NCI-H2196 treated with DMSO at 0.1 percent for 48 hours (cell line): ENCODE data around the gene PDAP1.
A peak's percentile ranks its signal among the peaks of the same experiment; 100 is the strongest.
"Not testable (repeated sequence)": the region's sequence is repeated elsewhere in the genome, so short reads cannot be mapped to it uniquely, and the experiment has no call there.

Source experiments
- DNase-seq: peaks from one replicate; lab custom pipeline; 2025; ENCODE audit not compliant: unreplicated experiment; lab: John Stamatoyannopoulos, UW

PDAP1 gene

DNA sequence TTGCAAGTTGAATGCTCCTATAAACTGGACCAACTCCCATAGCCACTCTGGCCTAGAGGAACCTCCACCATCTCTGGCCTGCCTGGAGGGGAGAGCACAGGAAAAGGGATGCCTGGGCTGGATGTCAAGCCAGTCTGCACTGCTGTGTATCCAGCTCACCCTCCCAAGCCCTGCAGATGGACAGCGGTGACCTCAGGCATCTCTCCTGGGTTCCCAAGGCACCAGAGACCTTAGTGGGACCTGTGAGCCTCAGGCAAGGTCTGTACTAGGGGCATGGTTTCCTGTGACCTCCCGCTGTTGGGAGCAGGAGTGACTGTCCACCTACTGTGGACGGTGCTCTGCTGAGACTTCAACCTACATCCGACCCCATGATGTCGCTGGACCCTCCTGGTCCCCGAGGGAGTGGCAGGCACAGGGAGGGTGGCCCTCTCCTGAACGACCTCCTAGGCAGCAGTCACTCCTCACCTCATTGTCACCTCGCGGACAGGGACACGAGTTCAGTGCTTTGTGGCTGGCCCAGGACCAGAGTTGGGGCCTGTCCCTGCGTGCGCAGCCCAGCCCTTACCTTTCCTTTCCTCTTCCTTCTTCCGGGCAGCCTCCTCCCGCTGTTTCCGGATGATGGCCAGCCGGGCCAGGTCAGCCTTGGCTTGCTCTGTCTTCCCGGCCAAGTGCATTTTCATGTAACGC lies 11.0 kb downstream of the PDAP1 start:
- no peak for DNase-seq

DNA sequence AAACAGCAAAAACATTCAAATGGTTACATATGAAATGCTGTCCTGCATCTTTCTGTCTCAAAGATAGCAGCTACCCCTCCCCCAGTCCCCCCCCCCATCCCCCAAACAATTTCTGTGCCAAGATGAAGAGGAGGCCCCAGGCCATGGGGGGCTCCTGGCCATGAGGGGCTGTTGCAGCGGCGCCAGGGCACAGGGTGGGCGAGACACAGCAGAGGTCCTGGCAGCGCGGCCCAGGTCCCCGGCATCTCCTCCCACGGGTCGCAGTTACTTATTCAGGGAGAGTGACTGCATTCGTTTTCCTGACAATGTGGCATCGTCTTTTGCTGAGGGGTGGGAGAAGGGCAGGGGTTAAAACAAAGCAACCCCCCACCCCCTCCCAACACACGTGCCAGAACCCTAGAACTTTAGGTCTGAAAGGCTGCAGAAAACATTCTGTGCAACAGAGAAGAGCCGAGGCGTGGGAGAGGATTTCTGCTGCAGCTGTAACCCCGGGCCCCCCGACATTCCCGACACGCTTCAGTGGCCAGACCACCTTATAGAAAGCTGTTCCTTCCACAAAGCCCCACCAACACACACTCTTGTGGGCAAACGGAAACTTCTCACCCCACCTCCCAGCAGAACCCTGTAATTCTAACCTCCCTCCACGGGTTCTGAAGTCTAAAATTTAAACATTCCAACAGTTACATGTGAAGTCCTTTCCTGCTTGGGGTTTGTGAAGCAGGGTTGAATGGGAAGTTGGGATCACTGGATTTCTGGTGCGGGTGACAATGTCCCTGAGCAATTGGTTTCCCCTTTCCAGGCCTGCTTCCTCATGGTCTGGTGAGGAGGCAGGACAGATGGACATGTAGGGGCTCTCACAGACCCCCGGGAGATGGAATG lies 11.7 kb downstream of the PDAP1 start:
- DNase-seq = no peak

DNA sequence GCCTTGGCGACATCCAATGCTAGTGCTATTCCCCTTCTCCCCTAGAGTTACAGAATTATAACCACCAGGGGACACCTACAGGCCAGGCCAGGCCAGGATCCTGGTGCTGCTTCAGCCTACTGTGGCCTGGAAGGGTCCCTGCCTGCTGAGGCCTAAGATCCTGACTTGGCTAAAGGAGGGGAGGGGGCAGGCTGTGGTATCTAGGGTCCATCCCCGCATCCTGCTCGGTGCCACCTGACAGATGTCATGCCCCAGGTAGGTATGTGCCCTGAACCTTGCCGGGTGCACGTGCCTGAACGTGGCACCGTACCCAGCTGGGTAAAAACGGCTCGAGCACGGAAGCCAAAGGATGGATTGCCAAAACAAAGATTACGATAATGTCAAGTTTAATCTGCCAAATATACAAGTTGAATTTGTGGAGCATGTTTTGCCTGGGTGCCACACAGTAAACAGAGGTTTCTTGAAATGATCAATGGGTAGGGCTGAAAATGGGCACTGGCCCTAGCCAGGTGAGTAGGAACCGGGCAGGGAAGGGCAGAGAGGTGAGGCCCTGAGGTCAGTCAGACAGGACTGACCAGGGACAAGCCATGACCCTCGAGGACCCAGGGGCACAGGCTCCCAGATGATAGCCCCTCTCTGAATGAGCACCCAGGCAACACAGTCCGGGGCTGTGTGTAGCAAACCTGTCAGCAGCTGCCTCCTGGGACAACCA lies 12.6 kb downstream of the PDAP1 start:
- DNase-seq = no peak

DNA sequence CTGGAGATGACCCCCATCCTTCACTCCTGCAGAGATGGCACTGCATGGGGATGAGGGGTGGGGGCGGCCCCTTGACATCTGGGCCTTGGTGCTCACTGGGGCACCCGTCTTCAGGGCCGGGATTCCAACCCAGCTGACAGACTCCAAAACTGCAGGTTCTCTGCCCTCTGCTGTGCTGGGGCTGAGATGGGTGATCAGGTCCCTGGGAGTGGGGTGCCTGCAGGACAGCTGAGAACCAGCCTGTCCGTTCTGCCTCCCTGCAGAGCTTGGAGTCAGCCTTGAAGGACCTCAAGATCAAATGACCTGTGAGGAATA lies 14.3 kb downstream of the PDAP1 start:
- no peak for DNase-seq

DNA sequence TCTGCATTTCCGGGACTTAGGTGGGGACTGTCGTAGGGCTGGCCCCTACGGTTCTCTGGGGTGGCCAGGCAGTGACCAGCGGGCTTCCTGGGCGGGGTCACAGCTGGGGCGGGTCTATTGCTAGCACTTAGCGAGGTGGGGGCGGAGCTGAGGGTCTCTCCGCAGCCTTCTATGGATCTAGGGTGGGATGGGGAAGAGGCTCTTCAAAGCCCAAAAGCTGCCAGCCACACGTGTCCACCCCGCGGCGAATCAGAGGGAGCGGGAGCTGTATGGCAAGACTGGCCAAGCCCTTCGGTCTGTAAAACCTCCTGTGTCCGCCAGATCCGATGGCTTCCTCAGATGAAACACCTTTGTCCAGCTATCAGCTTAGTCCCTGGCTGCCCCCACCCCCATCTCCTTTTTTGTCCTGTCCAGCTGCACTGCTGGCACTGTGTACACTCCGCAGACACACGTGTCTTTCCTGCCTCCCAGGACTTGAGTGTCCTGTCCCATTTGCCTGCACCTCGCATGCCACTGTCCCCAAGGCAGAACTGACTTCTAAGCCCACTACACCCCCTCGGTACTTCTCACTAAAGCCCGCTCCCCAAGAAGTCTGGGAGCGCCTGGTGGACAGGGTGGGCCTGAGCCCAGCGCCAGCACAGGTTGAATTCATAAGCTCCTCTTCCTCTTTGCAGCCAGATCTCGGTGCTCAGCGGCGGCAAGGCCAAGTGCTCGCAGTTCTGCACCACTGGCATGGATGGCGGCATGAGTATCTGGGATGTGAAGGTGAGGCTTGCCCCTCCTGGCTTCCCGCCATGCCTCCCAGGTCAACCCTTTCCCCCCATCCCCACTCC lies 14.8 kb downstream of the PDAP1 start:
- DNase-seq = peak; percentile 87

DNA sequence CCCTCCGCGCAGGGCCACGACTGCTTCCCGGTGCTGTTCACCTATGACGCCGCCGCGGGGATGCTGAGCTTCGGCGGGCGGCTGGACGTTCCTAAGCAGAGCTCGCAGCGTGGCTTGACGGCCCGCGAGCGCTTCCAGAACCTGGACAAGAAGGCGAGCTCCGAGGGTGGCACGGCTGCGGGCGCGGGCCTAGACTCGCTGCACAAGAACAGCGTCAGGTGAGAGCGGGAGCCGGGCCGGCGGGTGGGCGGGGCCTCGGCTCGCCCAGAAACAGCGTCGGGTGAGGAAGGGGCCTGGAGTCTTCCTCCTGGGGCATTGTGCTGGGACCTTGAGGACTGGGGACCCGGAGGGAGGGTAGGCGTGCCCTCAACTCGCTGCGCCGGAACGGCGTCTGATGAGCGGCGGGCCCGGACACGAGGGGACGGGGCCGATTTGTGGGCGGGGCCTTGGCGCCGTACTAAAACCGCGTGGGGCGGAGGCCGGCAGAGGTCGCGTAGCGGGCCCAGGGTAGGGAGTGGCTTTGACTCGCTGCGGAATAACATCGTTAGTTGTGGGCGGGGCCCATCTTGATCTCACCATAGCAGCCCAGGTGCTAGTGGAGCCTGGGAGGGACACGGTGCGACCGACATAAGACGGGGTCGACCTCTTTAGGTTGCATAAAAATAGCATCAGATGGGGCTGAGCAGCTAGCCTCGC lies 15.6 kb downstream of the PDAP1 start:
- DNase-seq = peak; percentile 88

DNA sequence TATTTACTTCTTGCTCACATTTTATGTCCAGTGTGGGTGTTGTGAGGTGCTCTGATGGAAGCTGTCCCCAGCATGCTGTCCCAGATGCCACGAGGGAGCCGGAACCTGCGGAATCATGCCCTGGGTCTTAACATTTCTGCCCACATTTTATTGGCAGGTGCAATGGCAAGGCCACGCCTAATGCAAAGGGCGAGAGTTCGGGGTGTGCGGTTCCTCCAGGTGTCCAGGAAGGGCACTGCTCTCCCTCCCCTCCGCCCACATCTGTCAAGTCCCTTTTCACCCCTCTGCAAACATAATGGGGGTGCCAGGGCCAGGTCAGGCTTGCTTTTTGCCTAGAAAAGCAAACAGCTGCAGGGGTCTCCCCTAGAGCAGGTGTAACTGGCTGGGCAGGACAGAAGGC lies 16.4 kb downstream of the PDAP1 start:
- DNase-seq = no peak

DNA sequence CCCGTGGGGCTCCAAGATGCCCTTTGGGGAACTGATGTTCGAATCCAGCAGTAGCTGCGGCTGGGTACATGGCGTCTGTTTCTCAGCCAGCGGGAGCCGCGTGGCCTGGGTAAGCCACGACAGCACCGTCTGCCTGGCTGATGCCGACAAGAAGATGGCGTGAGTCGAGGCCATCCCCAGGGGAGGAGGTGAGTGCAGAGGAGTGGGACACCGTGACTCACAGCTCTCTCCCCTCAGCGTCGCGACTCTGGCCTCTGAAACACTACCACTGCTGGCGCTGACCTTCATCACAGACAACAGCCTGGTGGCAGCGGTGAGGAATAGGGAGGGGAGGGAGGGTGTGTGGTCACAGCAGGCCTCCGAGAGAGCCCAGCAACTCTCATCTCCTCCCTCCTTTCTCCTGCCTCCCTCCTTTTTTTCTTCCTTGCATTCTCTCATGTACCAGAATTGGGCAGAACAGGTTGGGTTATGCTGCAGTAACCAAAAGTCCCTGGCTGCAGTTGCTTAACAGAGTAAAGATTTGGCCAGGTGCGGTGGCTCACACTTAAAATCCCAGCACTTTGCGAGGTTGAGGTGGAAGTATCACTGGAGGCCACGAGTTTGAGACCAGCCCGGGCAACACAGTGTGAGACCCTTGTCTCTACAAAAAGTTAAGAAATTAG lies 17.3 kb downstream of the PDAP1 start:
- DNase-seq = no peak

DNA sequence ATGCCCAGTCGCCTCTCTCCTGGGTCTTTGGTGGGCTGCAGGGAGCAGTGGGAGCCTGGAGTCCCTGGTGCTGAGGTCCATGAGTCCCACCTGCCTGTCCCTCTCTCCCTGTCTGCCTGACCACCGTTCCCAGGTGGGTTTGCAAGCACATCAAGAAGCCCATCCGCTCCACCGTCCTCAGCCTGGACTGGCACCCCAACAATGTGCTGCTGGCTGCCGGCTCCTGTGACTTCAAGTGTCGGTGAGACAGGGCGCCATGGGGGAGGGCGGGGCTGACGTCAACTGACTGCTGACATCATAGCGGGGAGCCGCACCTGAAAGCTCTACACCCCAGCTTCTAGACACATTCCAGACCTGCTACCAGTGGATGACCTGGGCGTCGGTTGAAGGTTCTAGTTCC lies 18.6 kb downstream of the PDAP1 start:
- no peak for DNase-seq

DNA sequence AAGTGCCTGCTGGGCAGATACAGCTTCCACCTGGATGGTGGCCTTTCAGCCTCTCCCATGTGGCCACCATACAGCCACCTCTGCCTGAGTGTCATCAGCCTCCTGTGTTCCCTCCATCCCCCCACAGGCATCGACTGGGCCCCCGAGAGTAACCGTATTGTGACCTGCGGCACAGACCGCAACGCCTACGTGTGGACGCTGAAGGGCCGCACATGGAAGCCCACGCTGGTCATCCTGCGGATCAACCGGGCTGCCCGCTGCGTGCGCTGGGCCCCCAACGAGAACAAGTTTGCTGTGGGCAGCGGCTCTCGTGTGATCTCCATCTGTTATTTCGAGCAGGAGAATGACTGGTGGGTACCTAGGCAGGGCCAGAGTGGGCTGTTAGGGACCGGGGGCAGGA lies 20.5 kb downstream of the PDAP1 start:
- DNase-seq = no peak

DNA sequence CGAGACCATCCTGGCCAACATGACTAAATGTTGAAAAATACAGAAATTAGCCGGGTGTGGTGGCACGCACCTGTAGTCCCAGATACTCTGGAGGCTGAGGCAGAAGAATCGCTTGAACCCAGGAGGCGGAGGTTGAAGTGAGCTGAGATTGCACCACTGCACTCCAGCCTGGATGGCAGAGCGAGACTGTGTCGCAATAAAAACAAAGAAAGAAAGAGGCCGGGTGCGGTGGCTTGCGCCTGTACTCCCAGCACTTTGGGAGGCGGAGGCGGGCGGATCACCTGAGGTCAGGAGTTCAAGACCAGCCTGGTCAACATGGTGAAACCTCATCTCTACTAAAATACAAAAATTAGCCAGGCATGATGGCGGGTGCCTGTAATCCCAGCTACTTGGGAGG lies 21.2 kb downstream of the PDAP1 start:
- DNase-seq = not testable (repeated sequence)

DNA sequence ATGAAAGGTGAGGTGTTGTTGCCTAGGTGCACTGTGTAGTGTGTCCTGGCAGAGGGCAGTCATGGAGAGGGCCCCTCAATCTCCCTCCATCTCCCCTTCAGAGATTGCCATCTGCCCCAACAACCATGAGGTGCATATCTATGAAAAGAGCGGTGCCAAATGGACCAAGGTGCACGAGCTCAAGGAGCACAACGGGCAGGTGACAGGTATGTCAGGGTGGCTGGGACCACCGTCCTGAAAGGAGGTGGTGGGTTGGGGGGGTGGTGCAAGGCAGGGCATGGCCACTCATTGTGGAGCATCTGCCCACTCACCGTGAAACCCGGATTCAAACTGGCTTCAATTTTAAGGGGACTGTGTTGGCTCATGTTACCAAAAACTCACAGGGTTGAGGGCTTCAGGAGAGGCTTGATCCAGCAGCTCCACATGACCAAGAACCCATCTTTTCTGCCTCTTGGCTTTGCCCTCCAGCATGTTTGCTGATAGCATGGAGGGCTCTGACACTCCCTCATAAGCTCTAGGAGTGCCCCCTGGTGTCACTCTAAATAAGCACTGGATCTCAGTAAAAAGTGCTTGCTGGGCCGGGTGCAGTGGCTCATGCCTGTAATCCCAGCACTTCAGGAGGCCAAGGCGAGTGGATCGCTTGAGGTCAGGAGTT lies 21.7 kb downstream of the PDAP1 start:
- DNase-seq = no peak

DNA sequence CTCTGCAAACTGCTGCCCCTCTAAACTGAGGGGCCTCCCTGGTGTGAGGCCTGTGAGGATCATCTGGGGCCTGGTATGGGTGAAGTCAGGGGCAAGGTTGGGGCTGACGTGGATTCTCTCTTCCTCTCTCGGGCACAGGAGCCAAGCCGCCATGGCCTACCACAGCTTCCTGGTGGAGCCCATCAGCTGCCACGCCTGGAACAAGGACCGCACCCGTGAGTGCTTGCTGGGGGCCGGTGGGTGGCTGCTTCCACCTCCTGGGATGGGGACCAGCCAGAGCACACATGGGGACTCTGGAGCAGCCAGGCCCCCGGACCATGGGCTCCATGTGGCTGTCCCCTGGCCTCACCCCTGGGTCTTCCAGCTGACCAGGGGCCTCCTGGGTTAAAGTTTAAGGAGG lies 22.8 kb downstream of the PDAP1 start:
- DNase-seq = no peak

DNA sequence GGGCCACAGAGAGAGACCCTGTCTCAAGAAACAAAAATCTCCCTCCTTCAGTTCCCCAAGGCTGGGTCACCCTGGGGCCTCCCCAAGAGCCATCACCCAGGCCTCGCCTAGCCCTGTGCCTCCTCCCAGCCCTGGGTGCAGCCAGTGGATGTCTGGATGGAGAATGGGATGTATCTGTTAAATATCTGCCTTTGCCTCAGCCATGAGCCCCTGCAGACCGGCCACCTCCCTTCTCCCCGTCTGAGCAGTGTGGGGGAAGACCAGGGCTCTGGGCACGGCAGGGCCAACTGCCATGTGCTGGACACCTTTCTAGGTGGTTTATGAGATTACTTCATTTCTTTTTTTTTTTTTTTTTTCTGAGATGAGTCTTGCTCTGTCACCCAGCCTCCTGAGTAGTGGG lies 23.9 kb downstream of the PDAP1 start:
- DNase-seq = no peak

DNA sequence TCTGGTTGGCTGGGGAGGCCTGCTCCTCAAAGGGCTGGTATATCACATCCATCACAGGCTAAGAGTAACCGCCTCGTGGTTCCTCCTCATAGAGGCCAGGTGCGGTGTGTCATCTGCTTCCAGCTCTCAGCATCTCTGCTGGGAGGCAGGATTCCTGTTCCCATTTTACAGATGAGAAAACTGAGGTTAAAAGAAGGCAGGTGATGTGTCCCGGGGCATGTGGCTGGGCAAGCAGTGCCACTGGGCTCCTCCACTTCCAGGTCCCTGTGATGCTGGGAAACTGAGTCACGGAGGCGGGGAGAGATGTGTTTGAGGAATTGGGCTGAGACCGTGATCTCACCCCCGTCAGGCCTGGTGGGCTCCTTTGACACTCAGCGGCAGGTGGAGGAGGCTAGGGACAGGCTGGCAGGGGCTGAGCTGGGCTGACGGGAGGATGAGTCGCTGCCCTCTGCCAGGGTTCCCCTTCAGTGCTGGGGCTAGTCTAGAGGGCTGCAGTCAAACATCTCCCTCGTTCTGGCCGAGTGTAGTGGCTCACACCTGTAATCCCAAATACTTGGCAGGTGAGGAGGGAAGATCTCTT lies 24.5 kb downstream of the PDAP1 start:
- no peak for DNase-seq

DNA sequence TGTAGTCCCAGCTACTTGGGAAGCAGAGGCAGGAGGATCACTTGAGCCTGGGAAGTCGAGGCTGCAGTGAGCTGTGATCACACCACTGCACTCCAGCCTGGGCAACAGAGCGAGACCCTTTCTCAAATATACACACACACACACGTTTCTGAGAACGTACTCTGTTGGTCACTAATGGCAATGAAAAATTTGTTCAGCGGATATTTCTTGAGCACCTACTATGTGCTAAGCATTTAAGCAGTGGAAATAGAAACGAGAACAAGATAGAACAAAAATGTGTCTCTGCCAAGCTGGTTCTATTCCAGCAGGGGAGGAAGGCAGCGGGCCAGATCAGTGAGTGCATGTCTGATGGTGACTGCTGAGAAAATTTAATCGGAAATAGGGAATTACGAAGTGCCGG lies 25.2 kb downstream of the PDAP1 start:
- no peak for DNase-seq

DNA sequence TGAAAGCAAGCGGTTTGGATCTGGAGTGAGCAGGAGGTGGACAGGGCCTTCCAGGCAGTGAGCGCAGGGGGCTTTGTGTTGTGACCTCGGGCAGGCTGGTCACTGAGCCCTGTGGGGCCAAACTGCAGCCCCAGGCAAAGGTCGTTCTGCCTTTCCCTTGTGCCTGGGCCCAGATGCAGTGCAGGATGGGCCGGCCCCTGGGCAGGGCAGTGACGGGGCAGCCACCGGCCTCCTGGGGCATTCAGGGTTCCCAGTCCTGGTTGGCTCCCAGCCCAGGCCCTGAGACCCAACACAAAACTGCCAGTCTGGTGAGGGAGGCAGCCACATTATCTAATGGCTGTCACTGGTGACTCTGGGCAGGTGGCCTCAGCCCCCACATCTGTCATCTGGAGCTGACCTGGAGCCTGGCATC lies 26.7 kb downstream of the PDAP1 start:
- no peak for DNase-seq

DNA sequence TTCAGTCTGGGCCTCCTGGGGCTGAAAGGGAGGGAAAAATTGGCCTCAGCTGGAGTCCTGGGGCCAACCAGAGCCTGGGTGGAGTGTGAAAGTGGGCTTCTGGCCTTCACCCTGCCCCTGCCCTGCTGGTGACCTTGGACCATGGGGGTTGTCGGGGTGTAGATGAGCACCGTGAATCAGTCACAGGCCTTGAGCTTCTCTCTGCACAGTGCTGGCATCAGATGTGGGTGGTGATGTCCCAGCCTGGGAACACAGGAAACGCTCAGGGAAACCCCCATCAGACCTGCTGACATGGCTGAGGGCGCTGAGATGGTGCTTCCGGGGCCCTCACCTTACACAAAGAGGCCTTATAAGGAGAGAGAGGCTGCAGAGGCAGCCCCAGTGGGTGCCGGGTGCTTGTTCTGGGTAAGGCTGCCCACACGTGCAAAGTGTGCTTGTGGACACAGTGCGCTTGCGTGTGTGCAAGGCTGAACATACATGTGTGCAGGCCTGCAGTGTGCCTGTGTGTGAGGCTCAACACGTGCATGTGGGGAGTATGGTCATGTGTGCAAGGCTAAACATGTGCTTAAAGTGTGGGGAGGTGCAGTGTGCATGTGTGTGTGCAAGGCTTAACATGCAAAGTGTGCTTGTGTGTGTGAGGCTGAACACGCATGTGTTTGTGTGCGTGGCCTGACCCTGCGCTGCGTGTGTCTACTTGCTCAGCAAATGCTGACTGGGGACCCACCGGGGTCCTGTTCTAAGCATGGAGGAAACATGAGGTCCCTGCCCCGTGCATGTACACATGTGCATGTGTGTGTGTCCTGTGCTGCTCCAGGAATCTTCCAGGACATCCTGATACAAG lies 27.4 kb downstream of the PDAP1 start:
- DNase-seq = no peak
